ENCODE results near the gene CNKSR2.

CNKSR2 gene

GRCh38 chrX:21700275-21700674, 326.1 kb downstream of the CNKSR2 start:
- no peaks in the 10 kb centered on the region for H3K9me3 Mint-ChIP-seq
- no peak overlapping the region for H3K27ac Mint-ChIP-seq
- H3K27me3 Mint-ChIP-seq: no peaks in the 10 kb centered on the region
- no peaks in the 10 kb centered on the region for H3K36me3 Mint-ChIP-seq
- H3K4me1 Mint-ChIP-seq: no peaks in the 10 kb centered on the region
- CTCF ChIA-PET: no interaction called here
- no peak for DNase-seq
- no peak overlapping the region for H3K4me3 Mint-ChIP-seq

- H3K27me3 Mint-ChIP-seq: no peaks in the 10 kb centered on the region
- H3K9me3 Mint-ChIP-seq: no peaks in the 10 kb centered on the region
- H3K4me3 Mint-ChIP-seq: no peak overlapping the region
- H3K36me3 Mint-ChIP-seq: no peaks in the 10 kb centered on the region
- no peak overlapping the region for H3K27ac Mint-ChIP-seq
- CTCF ChIA-PET: no interaction called here
- DNase-seq: no peak
- H3K4me1 Mint-ChIP-seq: no peaks in the 10 kb centered on the region
Observed at GRCh38 chrX:21700967-21701366, 326.7 kb downstream of the CNKSR2 start.

DNA sequence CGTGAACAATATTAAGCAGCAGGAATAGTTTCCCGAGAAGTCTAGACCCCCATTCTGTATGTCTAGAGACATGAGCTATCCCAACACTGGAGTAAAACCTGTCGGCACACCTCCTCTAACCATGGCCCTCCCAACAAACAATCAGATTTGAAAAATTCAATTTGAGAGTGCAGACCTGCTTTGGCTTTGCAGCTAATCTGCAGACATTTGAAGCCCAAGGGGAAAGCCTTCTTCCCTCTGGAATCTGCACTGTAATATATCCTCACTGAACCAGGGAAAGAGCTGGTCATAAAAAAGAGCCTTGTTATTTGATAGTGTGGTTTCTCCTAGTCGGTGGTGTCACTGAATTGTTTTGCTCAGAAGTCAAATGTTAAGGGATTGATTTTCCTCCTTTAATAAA, 328.5 kb downstream of the CNKSR2 start:
- DNase-seq: no peak
- Mint-ChIP-seq H3K4me3 (no peak overlapping the region), H3K4me1 (no peaks in the 10 kb centered on the region), H3K9me3 (no peaks in the 10 kb centered on the region), H3K36me3 (no peaks in the 10 kb centered on the region), H3K27ac (no peak overlapping the region), H3K27me3 (no peaks in the 10 kb centered on the region)
- CTCF ChIA-PET: no interaction called here

Measured in activated naive CD4-positive, alpha-beta T cell treated with anti-CD3 and anti-CD28 coated beads, Interleukin-2, amount 10 ng/mL, durations not matched to agents 7 days and 5 days (primary cell).